Measurements from ENCODE around the gene MYO5B. TPM values are rescaled to one million over a fixed set of nuclear protein-coding genes. Genes with fewer than 3 reads are reported as not detected.

Gene MYO5B
- polyA plus RNA-seq, 1 donor (not counting 4 experiments of a cell fraction or from before 2014, with no cell fraction given): 6.8 TPM

GRCh38 chr18:49949951-49950395 lies 245.0 kb downstream of the MYO5B start:
- DNase-seq (ENCODE audit: low read depth, low spot score): no peak

GRCh38 chr18:49948975-49949374 lies 246.0 kb downstream of the MYO5B start:
- Histone ChIP-seq H3K36me3 (ENCODE audit: control insufficient read depth in 2 of 2, extremely low read depth in 1 of 2, insufficient read depth in 2 of 2, low read length in 2 of 2) (no peaks in the 10 kb centered on the region), H2AFZ (ENCODE audit: control insufficient read depth, low read length) (no peak overlapping the region), H3K79me2 (ENCODE audit: control insufficient read depth, insufficient read depth, low read length) (no peaks in the 10 kb centered on the region), H4K20me1 (ENCODE audit: control insufficient read depth, extremely low read depth, insufficient read depth, low read length) (no peaks in the 10 kb centered on the region), H3K9ac (ENCODE audit: control insufficient read depth, extremely low read depth, insufficient read depth, low read length) (no peak overlapping the region), H3K4me2 (ENCODE audit: control insufficient read depth, extremely low read depth, insufficient read depth, low read depth, low read length) (no peak overlapping the region), H3K27ac (ENCODE audit: control insufficient read depth, insufficient read depth, low read length) (no peak overlapping the region), H3K4me1 (ENCODE audit: control insufficient read depth, extremely low read depth, insufficient read depth, low read length) (no peaks in the 10 kb centered on the region), H3K27me3 (ENCODE audit: control insufficient read depth, extremely low read depth, insufficient read depth, low read length) (peaks cover 2% of the 10 kb centered on the region), H3K4me3 (ENCODE audit: control insufficient read depth in 2 of 3, extremely low read depth in 1 of 3, insufficient read depth in 2 of 3, low read depth in 1 of 3, low read length in 3 of 3) (no peak overlapping the region), H3K9me1 (ENCODE audit: control insufficient read depth, extremely low read depth, insufficient read depth, low read length) (no peaks in the 10 kb centered on the region), H3K9me3 (ENCODE audit: control insufficient read depth, low read depth, low read length) (no peaks in the 10 kb centered on the region)
- dilution Hi-C loops (cut with MboI; ENCODE audit: extremely low pct_ligation_motif_present, low sequenced_read_pairs): no loop called here
- no peak for TF ChIP-seq CTCF (optimal IDR thresholded peaks at IDR 0.05 in 1 of 3, IDR thresholded peaks at IDR 0.05 in 1 of 3, conservative IDR thresholded peaks at IDR 0.05 in 1 of 3; ENCODE audit: extremely low read depth in 1 of 3, insufficient read depth in 2 of 3, low read length in 3 of 3)
- no peak for TF ChIP-seq EZH2 (IDR thresholded peaks at IDR 0.05; ENCODE audit: low read length)
- FAIRE-seq (no peak), DNase-seq (ENCODE audit: low read depth, low spot score) (no peak)

More at GRCh38 chr18:49949951-49950395, 245.0 kb downstream of the MYO5B start:
- H2AFZ ChIP-seq (ENCODE audit: control insufficient read depth, low read length): no peak overlapping the region
- no peak for TF ChIP-seq EZH2 (IDR thresholded peaks at IDR 0.05; ENCODE audit: low read length)
- TF ChIP-seq CTCF (optimal IDR thresholded peaks at IDR 0.05 in 1 of 3, IDR thresholded peaks at IDR 0.05 in 1 of 3, conservative IDR thresholded peaks at IDR 0.05 in 1 of 3; ENCODE audit: extremely low read depth in 1 of 3, insufficient read depth in 2 of 3, low read length in 3 of 3): no peak
- H3K4me2 ChIP-seq (ENCODE audit: control insufficient read depth, extremely low read depth, insufficient read depth, low read depth, low read length): no peak overlapping the region
- dilution Hi-C loops (cut with MboI; ENCODE audit: extremely low pct_ligation_motif_present, low sequenced_read_pairs): no loop called here
- no peaks in the 10 kb centered on the region for H3K36me3 ChIP-seq (ENCODE audit: control insufficient read depth in 2 of 2, extremely low read depth in 1 of 2, insufficient read depth in 2 of 2, low read length in 2 of 2)
- no peak for FAIRE-seq
- no peaks in the 10 kb centered on the region for H3K9me3 ChIP-seq (ENCODE audit: control insufficient read depth, low read depth, low read length)
- no peaks in the 10 kb centered on the region for H3K79me2 ChIP-seq (ENCODE audit: control insufficient read depth, insufficient read depth, low read length)
- H3K9me1 ChIP-seq (ENCODE audit: control insufficient read depth, extremely low read depth, insufficient read depth, low read length): no peaks in the 10 kb centered on the region
- peaks cover 2% of the 10 kb centered on the region for H3K27me3 ChIP-seq (ENCODE audit: control insufficient read depth, extremely low read depth, insufficient read depth, low read length)
- no peak overlapping the region for H3K4me3 ChIP-seq (ENCODE audit: control insufficient read depth in 2 of 3, extremely low read depth in 1 of 3, insufficient read depth in 2 of 3, low read depth in 1 of 3, low read length in 3 of 3)
- no peak overlapping the region for H3K9ac ChIP-seq (ENCODE audit: control insufficient read depth, extremely low read depth, insufficient read depth, low read length)
- no peak overlapping the region for H3K27ac ChIP-seq (ENCODE audit: control insufficient read depth, insufficient read depth, low read length)
- H4K20me1 ChIP-seq (ENCODE audit: control insufficient read depth, extremely low read depth, insufficient read depth, low read length): no peaks in the 10 kb centered on the region
- H3K4me1 ChIP-seq (ENCODE audit: control insufficient read depth, extremely low read depth, insufficient read depth, low read length): no peaks in the 10 kb centered on the region

All from keratinocyte (primary cell).